CD14-positive monocyte (primary cell): ENCODE results near the gene C1QTNF6. TPM values are rescaled to one million over a fixed set of nuclear protein-coding genes. Genes with fewer than 3 reads are reported as not detected.

Experiments
- DNase-seq, 3 donors: peaks; one replicate each; pipeline ENCODE4 v3.0.0-alpha.2; 2011 to 2022
- H2AFZ ChIP-seq: 2 replicates; pipeline ENCODE4 v1.6.0; 2012; ENCODE audit warnings: mild to moderate bottlenecking, low read depth, low read length, inconsistent platforms; ENCODE audit not compliant: insufficient read depth, poor library complexity, severe bottlenecking
- H3K27ac ChIP-seq, 2 donors: 1 replicate in 1 of 2; 2 replicates in 1 of 2; pipeline ENCODE4 v1.5.1; 2012 to 2013; ENCODE audit warnings: low read length in 2 of 2, control low read depth in 1 of 2, inconsistent platforms in 1 of 2, low read depth in 1 of 2, mild to moderate bottlenecking in 1 of 2
- H3K27me3 ChIP-seq, 2 donors: one replicate each; pipeline versions ENCODE4 v1.6.0 to v1.6.1; 2011 to 2013; ENCODE audit warnings: low read length in 2 of 2; ENCODE audit not compliant: control insufficient read depth in 2 of 2, insufficient read depth in 2 of 2
- H3K36me3 ChIP-seq, 2 donors: replicated peaks in 1 of 2; 1 replicate in 1 of 2; 2 replicates in 1 of 2; pipeline versions ENCODE4 v1.5.1 to v1.6.1; 2012 to 2013; ENCODE audit warnings: low read length in 2 of 2, control low read depth in 1 of 2, inconsistent platforms in 1 of 2, mild to moderate bottlenecking in 1 of 2; ENCODE audit not compliant: insufficient read depth in 2 of 2, control insufficient read depth in 1 of 2
- H3K4me1 ChIP-seq, 2 donors: 1 replicate in 1 of 2; 2 replicates in 1 of 2; pipeline versions ENCODE4 v1.5.1 to v1.6.1; 2012 to 2013; ENCODE audit warnings: low read length in 2 of 2, control low read depth in 1 of 2, inconsistent platforms in 1 of 2, mild to moderate bottlenecking in 1 of 2, moderate library complexity in 1 of 2; ENCODE audit not compliant: insufficient read depth in 2 of 2, control insufficient read depth in 1 of 2
- H3K4me2 ChIP-seq: replicated peaks from 2 replicates; pipeline ENCODE3; 2012; ENCODE audit warnings: low read length, moderate library complexity, mild to moderate bottlenecking; ENCODE audit not compliant: poor library complexity, severe bottlenecking; ENCODE audit errors: extremely low read depth
- H3K4me3 ChIP-seq, 3 experiments: fragments of 200-600 bp in 1 of 3; sonication (generic) in 1 of 3; replicated peaks in 1 of 3; 1 replicate in 2 of 3; 2 replicates in 1 of 3; pipeline ENCODE4 v1.5.1; 2011 to 2013; ENCODE audit warnings: low read length in 3 of 3, mild to moderate bottlenecking in 3 of 3, control low read depth in 2 of 3, low read depth in 2 of 3, inconsistent platforms in 1 of 3, moderate library complexity in 1 of 3
- H3K79me2 ChIP-seq: 2 replicates; pipeline ENCODE4 v1.6.0; 2012; ENCODE audit warnings: mild to moderate bottlenecking, control low read depth, inconsistent platforms, low read length, moderate library complexity; ENCODE audit not compliant: insufficient read depth
- H3K9ac ChIP-seq: 2 replicates; pipeline ENCODE4 v1.6.0; 2017; ENCODE audit warnings: low read length, mild to moderate bottlenecking; ENCODE audit not compliant: insufficient read depth, poor library complexity, severe bottlenecking
- H3K9me3 ChIP-seq, 2 donors: replicated peaks in 1 of 2; 1 replicate in 1 of 2; 2 replicates in 1 of 2; pipeline versions ENCODE4 v1.5.1 to v1.6.1; 2012 to 2013; ENCODE audit warnings: low read length in 2 of 2, control low read depth in 1 of 2; ENCODE audit not compliant: control insufficient read depth in 1 of 2, insufficient read depth in 1 of 2
- H4K20me1 ChIP-seq: 2 replicates; pipeline ENCODE4 v1.6.0; 2012; ENCODE audit warnings: mild to moderate bottlenecking, low read length, control low read depth, moderate library complexity; ENCODE audit not compliant: insufficient read depth
- H3K27ac Mint-ChIP-seq, 7 donors: one replicate each; pipeline ENCODE4 v1.8.0; 2020; ENCODE audit warnings: mild to moderate bottlenecking in 7 of 7, mixed read lengths in 7 of 7, moderate library complexity in 6 of 7, inconsistent platforms in 2 of 7
- H3K27me3 Mint-ChIP-seq, 3 donors: one replicate each; pipeline ENCODE4 v1.8.0; 2021 to 2022; ENCODE audit warnings: low read depth in 3 of 3, mild to moderate bottlenecking in 3 of 3, mixed read lengths in 3 of 3, moderate library complexity in 3 of 3, inconsistent platforms in 1 of 3
- H3K36me3 Mint-ChIP-seq, 2 donors: one replicate each; pipeline ENCODE4 v1.8.0; 2020; ENCODE audit warnings: mixed read lengths in 2 of 2, inconsistent platforms in 1 of 2, mild to moderate bottlenecking in 1 of 2
- H3K4me1 Mint-ChIP-seq: one replicate; pipeline ENCODE4 v1.8.0; 2020; ENCODE audit warnings: mild to moderate bottlenecking, mixed read lengths
- H3K4me3 Mint-ChIP-seq, 2 donors: one replicate each; pipeline ENCODE4 v1.8.0; 2020; ENCODE audit warnings: mild to moderate bottlenecking in 2 of 2, mixed read lengths in 2 of 2, moderate library complexity in 1 of 2
- H3K9me3 Mint-ChIP-seq, 7 donors: one replicate each; pipeline ENCODE4 v1.8.0; 2020 to 2022; ENCODE audit warnings: mixed read lengths in 7 of 7, mild to moderate bottlenecking in 6 of 7, moderate library complexity in 6 of 7, inconsistent platforms in 2 of 7
- CTCF ChIP-seq: fragments of 200-600 bp; IDR thresholded peaks from one replicate; pipeline ENCODE4 v1.8.0; 2022; ENCODE audit warnings: antibody characterized with exemption, mild to moderate bottlenecking
- WGBS: methylation state at CpG from one replicate; pipeline ENCODE4 v1.1.5; 2013; ENCODE audit warnings: missing lambda C conversion rate; ENCODE audit not compliant: insufficient coverage; 5-methylcytosine and 5-hydroxymethylcytosine counted together
- intact Hi-C, 2 donors: fragments of 100-400 bp; cut with micrococcal nuclease; formaldehyde crosslinking; loops; one replicate each; pipeline versions ENCODE4 v1.15.0 to v1.15.1; 2023
- polyA plus RNA-seq, 3 donors: library from polyadenylated mRNA; depleted of rRNA in 1 of 3; unstranded in 2 of 3; stranded (reverse) in 1 of 3; fragments of 300-500 nt in 2 of 3; fragments of >200 nt in 1 of 3; fragmentation: Illumina TruSeq in 2 of 3; gene quantifications; 1 replicate in 2 of 3; 2 replicates in 1 of 3; pipeline ENCODE4 v1.2.3, GENCODE V29; 2012 to 2021

C1QTNF6 gene
- polyA plus RNA-seq, 3 donors, result 0.14 to 2.3 (median 0.24) TPM

GRCh38 chr22:37179126-37179470 lies 8.9 kb downstream of the C1QTNF6 start:
- no peak overlapping the region for H3K9ac ChIP-seq
- intact Hi-C loops, result no loop called here
- H3K36me3 Mint-ChIP-seq, result peaks cover 0 to 4% of the 10 kb centered on the region in 2 donors
- no peaks in the 10 kb centered on the region for H3K9me3 ChIP-seq
- no peak overlapping the region for H3K4me3 Mint-ChIP-seq
- 100% methylated on average over 3 of the region's 10 CpGs for WGBS
- H3K4me1 Mint-ChIP-seq, result peaks cover 43% of the 10 kb centered on the region
- no peak overlapping the region for H3K4me2 ChIP-seq
- no peaks in the 10 kb centered on the region for H4K20me1 ChIP-seq
- H3K79me2 ChIP-seq, result no peaks in the 10 kb centered on the region
- H2AFZ ChIP-seq, result no peak overlapping the region
- H3K27me3 ChIP-seq, result no peaks in the 10 kb centered on the region
- DNase-seq, result no peak
- peaks cover 0 to 5% (median 0%) of the 10 kb centered on the region in 7 donors for H3K9me3 Mint-ChIP-seq
- H3K4me1 ChIP-seq, result peaks cover 38 to 40% of the 10 kb centered on the region in 2 donors
- no peak overlapping the region for H3K27ac ChIP-seq
- no peaks in the 10 kb centered on the region for H3K36me3 ChIP-seq
- peaks cover 0 to 10% (median 10%) of the 10 kb centered on the region in 3 donors for H3K27me3 Mint-ChIP-seq
- TF ChIP-seq CTCF, result no peak
- H3K27ac Mint-ChIP-seq, result peak overlapping the region in 2 of 7 donors; percentile 41 to 65
- H3K4me3 ChIP-seq, result no peak overlapping the region

- Histone ChIP-seq H3K9ac (no peak overlapping the region), H3K4me1 (peaks cover 38 to 40% of the 10 kb centered on the region in 2 donors), H3K4me2 (peak overlapping the region; percentile 41), H4K20me1 (no peaks in the 10 kb centered on the region), H3K36me3 (no peaks in the 10 kb centered on the region), H3K9me3 (no peaks in the 10 kb centered on the region), H3K27me3 (no peaks in the 10 kb centered on the region), H3K27ac (peak overlapping the region in 1 of 2 donors; percentile 0), H3K4me3 (peak overlapping the region in 1 of 3 experiments; percentile 56), H2AFZ (no peak overlapping the region), H3K79me2 (no peaks in the 10 kb centered on the region)
- H3K27ac Mint-ChIP-seq, result peak overlapping the region; percentile 2 to 94 (median 89)
- peak overlapping the region in 1 of 2 donors; percentile 90 for H3K4me3 Mint-ChIP-seq
- H3K27me3 Mint-ChIP-seq, result peaks cover 0 to 10% (median 8%) of the 10 kb centered on the region in 3 donors
- no peak for TF ChIP-seq CTCF
- WGBS, result 68% methylated on average over 16 of the region's 17 CpGs
- H3K9me3 Mint-ChIP-seq, result peaks cover 0 to 5% (median 0%) of the 10 kb centered on the region in 7 donors
- intact Hi-C loops, result no loop called here
- peak; percentile 54 to 82 (median 82) for DNase-seq
- H3K36me3 Mint-ChIP-seq, result peaks cover 0 to 4% of the 10 kb centered on the region in 2 donors
- peaks cover 43% of the 10 kb centered on the region for H3K4me1 Mint-ChIP-seq
These were observed 9.5 kb downstream of the C1QTNF6 start for GRCh38 chr22:37178350-37179125.
